Measurements from ENCODE around the gene LCN2. TPM values are rescaled to one million over a fixed set of nuclear protein-coding genes. Genes with fewer than 3 reads are reported as not detected.

The LCN2 gene
- total and polyA plus RNA-seq, 9 of the 15 experiments (the other 6 are each of a cell fraction or from before 2014, with no cell fraction given), result 0.10 to 1.2 (median 0.44) TPM; not detected in 1

GRCh38 chr9:128150594-128151308, 1.5 kb downstream of the LCN2 start (continued):
- TF ChIP-seq CTCFL (IDR thresholded peaks at IDR 0.05; ENCODE audit: borderline replicate concordance, insufficient read depth, low read depth, low read length, poor library complexity, severe bottlenecking) (peak; percentile 77), MBD2 (IDR thresholded peaks at IDR 0.05; ENCODE audit: borderline replicate concordance, low read depth) (no peak), E2F1 (CRISPR knock-in tag; IDR thresholded peaks at IDR 0.05) (peak; percentile 39; the same call in 1 of the 2 replicates), ZNF184 (CRISPR knock-in tag; IDR thresholded peaks at IDR 0.05) (no peak), ZBTB2 (IDR thresholded peaks at IDR 0.05) (peak; percentile 75; the same call in 1 of the 2 replicates), NR1H2 (CRISPR knock-in tag; IDR thresholded peaks at IDR 0.05) (no peak), ZNF239 (CRISPR knock-in tag; IDR thresholded peaks at IDR 0.05) (no peak), BCOR (IDR thresholded peaks at IDR 0.05) (peak; percentile 28; the same call in 1 of the 2 replicates), SAFB (IDR thresholded peaks at IDR 0.05; ENCODE audit: borderline replicate concordance, low read depth, low read length) (no peak; the same call in 1 of the 2 replicates), TARDBP (IDR thresholded peaks at IDR 0.05) (no peak), IRF2 (CRISPR knock-in tag; IDR thresholded peaks at IDR 0.05) (no peak), PTTG1 (tag; IDR thresholded peaks at IDR 0.05; ENCODE audit: low read depth) (no peak), ZNF717 (CRISPR knock-in tag; IDR thresholded peaks at IDR 0.05) (no peak), NFIC (IDR thresholded peaks at IDR 0.05) (no peak), SRF (CRISPR knock-in tag; IDR thresholded peaks at IDR 0.05) (peak in 1 of 2 experiments; percentile 92; a peak in 2 of 4 replicates), NR0B1 (IDR thresholded peaks at IDR 0.05; ENCODE audit: partially characterized antibody) (no peak), FOXJ3 (CRISPR knock-in tag; IDR thresholded peaks at IDR 0.05) (no peak), CBFB (CRISPR knock-in tag; IDR thresholded peaks at IDR 0.05) (no peak), RHOXF2B (CRISPR knock-in tag; conservative IDR thresholded peaks at IDR 0.05) (no peak), ZNF134 (CRISPR knock-in tag; conservative IDR thresholded peaks at IDR 0.05) (no peak), POLR2G (IDR thresholded peaks at IDR 0.05; ENCODE audit: low read depth, low read length) (peak; percentile 59), ZNF165 (CRISPR knock-in tag; IDR thresholded peaks at IDR 0.05; ENCODE audit: borderline replicate concordance) (no peak), TAF1 (IDR thresholded peaks at IDR 0.05; ENCODE audit: control insufficient read depth, extremely low read depth, insufficient read depth, low read length, severe bottlenecking) (no peak), FOXP1 (CRISPR knock-in tag; IDR thresholded peaks at IDR 0.05) (no peak)
